GM20000 (cell line): ENCODE measurements around the gene ERAS.

Source experiments
- DNase-seq: peaks from one replicate; pipeline ENCODE4 v3.0.0; 2012; ENCODE audit warnings: low spot score
- CTCF ChIP-seq: IDR thresholded peaks from 2 replicates; pipeline ENCODE4 v1.5.1; 2012; ENCODE audit warnings: mild to moderate bottlenecking, control low read depth; ENCODE audit errors: extremely low read depth, missing control alignments

Gene ERAS

GRCh38 chrX:48826135-48826875, at the start of gene ERAS:
Gene ERAS, plus strand, starts transcription at chrX:48826513. Its CDS starts 2,611 bp downstream, at chrX:48829124.
- peak; percentile 42 for DNase-seq
- no peak for TF ChIP-seq CTCF

GRCh38 chrX:48776818-48777439, 49.4 kb upstream of the ERAS start:
- TF ChIP-seq CTCF = no peak
- DNase-seq = no peak

GRCh38 chrX:48779399-48779798, 46.9 kb upstream of the ERAS start:
- TF ChIP-seq CTCF = no peak
- no peak for DNase-seq

GRCh38 chrX:48781705-48782104, 44.6 kb upstream of the ERAS start:
- TF ChIP-seq CTCF = no peak
- no peak for DNase-seq

GRCh38 chrX:48782216-48782615, 44.1 kb upstream of the ERAS start:
- no peak for DNase-seq
- TF ChIP-seq CTCF = no peak

GRCh38 chrX:48782795-48783194, 43.5 kb upstream of the ERAS start:
- no peak for DNase-seq
- no peak for TF ChIP-seq CTCF

GRCh38 chrX:48784726-48785125, 41.6 kb upstream of the ERAS start:
- DNase-seq = no peak
- no peak for TF ChIP-seq CTCF
